ENCODE data around the gene DHX9.
A peak's percentile ranks its signal among the peaks of the same experiment; 100 is the strongest.

Gene DHX9

GRCh38 chr1:182839209-182840066 lies at the start of gene DHX9:
TSS of gene DHX9 (plus strand) at chr1:182839347. CDS start at chr1:182842567, 3,220 bp downstream.
- peak; percentile 34 for DNase-seq (ENCODE audit: low read depth)

DNA sequence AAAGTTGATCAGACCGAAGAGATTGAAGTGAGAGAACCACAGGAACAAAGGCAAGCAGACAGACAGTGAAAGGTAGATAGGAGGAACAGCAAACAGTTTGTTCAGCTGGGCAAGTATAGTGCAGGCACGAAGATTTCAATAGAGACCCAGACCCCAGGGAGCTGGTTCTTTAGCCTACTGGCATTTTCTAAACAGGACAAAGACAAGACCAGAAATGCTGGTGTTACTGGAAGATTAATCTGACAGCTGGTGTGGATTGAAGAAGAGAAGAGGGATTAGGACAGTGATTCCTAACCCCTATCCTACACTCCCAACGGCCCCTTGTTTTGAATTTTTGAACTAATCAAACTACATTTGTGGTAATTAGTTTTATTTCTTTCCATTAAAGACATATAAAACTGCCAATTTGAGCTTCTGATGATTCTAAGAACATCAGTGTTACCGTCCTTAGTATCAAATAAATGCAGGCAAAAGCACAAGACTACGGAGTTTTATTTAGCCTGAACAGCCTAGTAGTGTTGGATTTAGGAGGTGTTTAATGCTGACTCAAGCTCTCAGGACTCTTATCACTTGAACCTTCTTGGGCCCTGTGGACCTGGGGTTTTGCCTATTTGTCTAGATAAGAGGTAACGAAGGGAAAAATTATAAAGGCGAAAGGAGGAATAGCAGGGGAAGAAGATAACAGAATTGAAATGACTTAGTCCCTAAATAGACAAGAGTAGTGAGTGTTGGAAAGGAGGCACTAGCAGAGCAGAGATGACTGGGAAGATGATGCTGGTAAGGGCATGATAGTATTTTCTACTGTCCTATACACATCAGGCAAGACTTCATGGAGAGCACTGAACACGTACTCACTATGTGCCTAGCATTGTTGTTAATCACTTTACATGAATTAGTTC lies 47.6 kb upstream of the DHX9 start:
- no peak for DNase-seq (ENCODE audit: low read depth)

DNA sequence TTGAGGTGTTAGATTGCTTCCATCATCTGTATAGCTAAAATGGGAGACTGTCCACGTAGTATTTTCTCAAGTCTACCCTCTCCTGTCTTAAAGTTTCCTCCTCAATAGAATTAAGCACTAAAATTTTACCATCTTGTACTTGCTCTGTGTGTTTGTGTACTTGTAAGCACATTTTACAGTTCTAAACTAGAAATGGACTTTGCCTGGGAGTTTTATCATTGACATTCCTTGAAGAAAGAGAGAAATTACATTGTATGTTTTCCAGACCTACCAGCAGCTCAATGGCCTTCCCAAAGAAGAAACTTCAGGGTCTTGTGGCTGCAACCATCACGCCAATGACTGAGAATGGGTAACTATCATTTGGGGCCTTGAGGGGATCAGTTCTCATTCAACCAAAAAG lies 45.1 kb upstream of the DHX9 start:
- no peak for DNase-seq (ENCODE audit: low read depth)

DNA sequence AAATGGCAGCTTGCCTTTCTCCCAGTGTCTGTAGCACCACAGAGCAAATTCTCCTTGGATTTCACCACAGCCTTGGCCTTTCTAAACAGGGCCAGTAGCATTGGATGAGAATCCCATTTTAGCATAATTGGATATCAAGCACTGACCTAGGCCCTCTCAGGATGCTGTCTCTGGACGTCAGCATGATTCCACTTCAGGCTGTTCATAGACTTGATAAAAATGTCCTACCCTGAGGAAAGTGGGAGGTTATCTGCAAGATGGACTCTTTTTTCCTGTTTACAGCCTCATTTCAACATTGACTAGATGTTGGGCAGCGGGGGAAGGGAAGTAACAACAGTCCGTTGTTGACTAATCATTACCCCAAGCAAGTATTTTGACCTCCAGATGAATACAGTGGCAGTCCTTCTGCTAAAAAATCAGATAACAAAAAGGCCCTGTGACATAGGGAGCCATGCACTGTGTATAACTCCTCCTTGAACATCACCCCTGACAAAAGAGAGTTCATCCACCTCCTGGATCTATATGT lies 44.4 kb upstream of the DHX9 start:
- DNase-seq (ENCODE audit: low read depth), result no peak

DNA sequence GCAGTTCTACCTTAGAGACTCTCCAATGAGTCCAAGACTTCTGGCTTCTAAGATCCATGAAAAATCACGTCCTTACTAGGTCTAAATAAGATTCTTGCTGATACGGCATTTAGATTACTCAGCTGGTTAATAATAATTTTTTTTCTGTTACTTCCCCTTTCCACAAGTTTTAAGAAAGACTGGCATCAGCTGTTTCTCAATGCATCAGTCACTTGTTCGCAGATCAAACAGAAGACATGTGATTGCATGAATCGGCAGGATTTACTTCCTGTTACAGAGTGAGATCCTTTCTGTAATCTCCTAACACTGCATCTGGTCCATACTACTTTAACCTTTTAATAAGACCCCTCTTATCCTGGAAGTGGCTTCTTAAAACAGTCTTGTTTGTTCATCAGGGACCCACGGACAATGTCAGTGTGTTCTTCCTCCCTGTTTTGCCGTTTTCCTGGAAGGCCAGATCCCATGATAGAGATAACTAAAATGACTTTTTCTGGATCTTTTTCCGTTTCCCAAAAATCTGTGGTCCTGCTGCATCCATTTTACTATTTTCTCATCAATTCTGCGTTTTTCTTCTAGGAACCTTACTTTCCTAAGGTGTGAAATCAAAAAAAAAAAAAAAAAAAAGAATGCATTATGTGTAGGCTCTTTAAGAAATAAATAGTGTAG lies 43.5 kb upstream of the DHX9 start:
- no peak for DNase-seq (ENCODE audit: low read depth)

DNA sequence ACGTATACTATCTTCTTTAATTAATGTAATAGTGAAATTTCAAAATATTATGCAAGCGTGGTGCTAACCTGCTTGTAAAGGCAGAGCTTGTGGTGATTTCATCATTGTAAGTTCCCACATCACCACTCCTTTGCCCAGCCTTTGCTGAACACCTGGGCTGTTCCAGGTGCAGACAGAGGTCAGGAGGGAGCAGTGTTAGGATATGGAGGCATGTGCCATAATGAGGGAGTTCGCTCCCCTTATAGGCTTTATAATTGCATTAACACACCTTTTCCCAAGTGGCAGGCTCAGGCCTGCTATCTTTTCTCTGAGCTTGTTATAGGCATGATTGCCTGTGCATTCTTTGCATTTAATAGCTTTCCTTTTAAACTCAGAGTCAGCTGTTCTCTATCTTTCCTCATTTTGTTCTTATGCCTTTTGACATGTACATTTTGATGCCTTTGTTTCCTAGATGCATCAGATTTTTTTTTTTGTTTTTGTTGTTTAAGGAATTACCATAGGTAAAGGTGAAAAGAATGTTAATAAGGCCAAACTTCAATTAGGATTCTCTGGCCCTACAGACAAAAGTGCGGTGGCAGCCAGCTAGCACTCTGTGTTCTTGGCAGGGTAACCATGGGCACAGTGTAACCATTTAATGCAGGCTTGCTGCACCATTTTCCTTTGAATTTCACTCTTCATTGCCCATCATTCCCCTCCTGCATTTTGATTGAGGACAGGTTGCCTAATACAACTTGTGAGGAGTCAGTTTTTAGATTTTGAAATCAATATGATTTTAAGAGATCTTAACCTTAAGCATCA lies 36.9 kb upstream of the DHX9 start:
- DNase-seq (ENCODE audit: low read depth), result no peak

- no peak for DNase-seq (ENCODE audit: low read depth)
These were observed 35.3 kb upstream of the DHX9 start for GRCh38 chr1:182803846-182804245.

GRCh38 chr1:182806015-182806678 lies 33.0 kb upstream of the DHX9 start:
- no peak for DNase-seq (ENCODE audit: low read depth)

GRCh38 chr1:182807907-182808306 lies 31.2 kb upstream of the DHX9 start:
- DNase-seq (ENCODE audit: low read depth), result no peak

DNA sequence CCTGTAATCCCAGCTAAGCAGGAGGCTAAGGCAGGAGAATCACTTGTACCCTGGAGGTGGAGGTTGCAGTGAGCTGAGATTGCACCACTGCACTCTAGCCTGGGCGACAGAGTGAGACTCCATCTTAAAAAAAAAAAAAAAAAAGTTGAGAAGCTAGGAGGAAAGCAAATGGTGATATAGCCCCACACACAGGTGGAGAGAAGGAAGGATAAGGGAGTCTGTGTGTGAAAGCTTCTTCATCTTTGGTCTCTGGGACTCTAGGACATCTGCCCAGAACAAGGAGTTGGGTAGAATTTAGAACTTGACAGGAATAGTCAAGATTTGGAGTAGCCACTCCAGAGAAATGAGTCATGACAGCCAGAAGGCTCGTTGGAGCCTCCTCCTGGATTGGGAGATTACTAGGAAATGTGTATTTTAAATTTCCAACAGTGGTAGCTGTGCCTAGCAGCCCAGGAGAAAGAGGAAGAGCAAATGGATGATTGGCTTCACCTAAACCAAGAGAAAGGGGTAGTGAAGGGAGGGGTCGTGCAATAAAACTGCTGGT lies 29.7 kb upstream of the DHX9 start:
- no peak for DNase-seq (ENCODE audit: low read depth)

- no peak for DNase-seq (ENCODE audit: low read depth)
These were observed 27.0 kb upstream of the DHX9 start for GRCh38 chr1:182811975-182812722.

DNA sequence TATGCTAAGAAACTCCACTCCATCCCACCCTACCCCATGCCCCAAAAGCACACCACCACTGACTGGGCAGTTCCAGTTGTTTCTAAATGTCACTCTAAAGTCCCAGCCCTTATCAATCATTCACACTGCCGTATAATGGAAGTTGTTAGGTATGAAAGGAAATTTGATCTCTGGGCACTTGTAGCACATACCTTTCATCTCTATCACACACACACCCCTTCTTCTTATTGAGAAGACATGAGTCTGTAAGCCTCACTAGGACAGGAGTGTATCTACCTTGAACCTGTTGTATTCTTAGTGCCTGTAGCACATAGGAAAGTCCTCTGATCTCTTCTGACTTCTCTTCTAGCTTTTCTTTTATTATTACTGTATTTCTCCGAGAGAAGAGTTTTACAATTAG lies 22.3 kb upstream of the DHX9 start:
- no peak for DNase-seq (ENCODE audit: low read depth)

DNA sequence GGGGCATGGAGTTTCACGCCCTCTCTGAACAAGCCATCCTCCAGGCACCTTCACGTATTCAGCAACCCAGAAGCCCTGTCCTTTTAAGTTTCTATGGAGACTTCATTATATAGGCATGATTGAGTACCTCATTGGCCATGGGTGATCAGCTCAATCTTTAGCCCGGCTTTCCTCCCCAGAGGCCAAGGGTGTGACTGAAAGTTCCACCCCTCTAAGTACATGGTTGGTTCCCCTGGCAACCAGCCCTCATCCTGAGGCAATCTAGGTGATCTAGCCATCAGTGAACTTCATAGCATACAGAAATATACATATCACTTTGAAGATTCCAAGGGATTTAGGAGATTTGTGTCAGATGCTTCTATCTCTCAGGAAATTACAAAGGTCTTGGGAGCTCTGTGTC lies 21.3 kb upstream of the DHX9 start:
- DNase-seq (ENCODE audit: low read depth), result no peak

GRCh38 chr1:182823220-182823619 lies 15.9 kb upstream of the DHX9 start:
- no peak for DNase-seq (ENCODE audit: low read depth)

DNA sequence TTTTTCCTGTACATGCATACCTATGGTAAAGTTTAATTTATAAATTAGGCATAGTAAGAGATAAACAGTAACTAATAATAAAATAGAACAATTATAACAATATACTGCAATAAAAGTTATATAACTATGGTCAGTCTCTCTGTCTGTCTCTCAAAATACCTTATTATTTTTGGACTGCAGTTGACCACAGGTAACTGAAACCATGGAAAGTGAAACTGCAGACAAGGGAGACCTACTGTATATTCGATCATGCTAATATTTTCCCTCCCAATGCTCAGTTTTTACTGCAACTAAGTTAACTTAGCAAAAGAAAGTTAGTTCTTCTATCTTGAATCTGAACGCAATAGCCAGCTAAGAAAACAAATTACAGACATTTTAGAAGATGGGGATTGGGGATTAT lies 12.3 kb upstream of the DHX9 start:
- DNase-seq (ENCODE audit: low read depth), result no peak

DNA sequence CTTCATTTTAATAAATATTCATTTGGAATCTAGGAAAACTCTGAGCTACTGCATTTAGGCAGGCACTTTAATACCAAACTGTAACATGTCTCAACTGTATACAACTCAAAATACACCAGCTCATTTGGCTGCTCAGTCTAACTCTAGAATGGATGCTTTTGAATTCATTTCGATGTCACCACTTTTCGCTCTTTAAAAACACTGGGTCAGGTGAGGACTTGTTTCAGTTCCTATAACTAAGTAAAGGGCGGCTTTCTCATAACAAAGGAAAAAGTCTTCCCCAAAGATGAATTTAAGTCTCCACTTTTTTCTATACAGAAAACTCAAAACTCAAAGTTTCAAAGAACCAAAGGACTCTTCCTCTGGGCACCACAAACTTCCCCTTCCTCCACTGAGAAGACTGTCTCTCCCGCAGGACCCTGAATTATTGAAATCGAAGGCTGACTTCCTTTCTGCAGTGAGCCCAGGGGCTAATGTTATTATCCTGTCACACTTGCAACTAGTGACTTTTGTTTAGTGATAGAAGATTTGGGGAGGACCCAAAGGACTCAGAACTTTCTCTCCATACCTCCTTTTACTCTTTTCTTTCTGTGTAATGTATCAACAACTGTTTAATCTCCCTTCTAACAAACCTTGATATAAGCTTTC lies 9.7 kb upstream of the DHX9 start:
- DNase-seq (ENCODE audit: low read depth), result no peak

DNA sequence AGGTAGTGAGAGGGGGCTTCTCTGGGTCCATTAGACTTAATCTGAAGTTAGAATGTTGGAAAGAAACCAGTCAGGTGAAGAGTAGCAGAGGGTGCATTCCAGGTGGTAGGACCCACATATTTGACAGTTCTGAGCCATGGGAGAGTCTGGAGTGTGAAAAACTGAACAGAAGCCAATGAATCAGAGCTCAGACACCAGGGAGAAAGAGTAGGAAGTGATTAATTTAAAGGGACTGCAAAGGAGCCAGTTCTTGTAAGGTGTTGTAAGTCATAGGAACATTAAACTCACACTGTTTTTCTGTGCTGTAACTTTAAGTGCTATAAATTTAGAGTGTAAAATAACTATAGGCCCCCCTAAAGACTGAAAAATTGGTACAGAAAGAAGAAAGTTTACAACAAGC lies 5.9 kb upstream of the DHX9 start:
- no peak for DNase-seq (ENCODE audit: low read depth)

DNA sequence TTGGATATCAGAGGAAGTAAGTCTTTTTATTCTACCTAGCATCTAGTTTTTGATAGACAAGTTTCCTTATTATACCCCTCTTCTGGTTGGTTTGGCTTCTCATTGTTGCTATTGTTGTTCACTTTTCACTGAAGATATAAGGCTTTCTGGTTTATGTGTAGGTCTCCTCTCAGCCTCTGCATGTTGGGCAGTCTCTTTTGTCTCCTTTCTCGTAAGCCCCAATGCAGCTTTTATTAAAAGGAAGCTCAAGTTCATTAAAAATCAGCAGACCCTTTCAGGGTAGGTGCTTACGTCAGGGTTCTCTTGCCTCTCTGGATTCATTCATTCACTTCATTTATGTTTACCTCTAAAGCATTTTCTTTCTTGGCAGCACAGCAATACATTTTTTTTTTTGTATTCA lies 4.8 kb upstream of the DHX9 start:
- no peak for DNase-seq (ENCODE audit: low read depth)

- DNase-seq (ENCODE audit: low read depth), result no peak
These were observed 3.3 kb upstream of the DHX9 start for GRCh38 chr1:182835806-182836205.

Measured in non-pigmented ciliary epithelial cell (primary cell).